Measurements from ENCODE around the gene DYRK2.

Gene DYRK2

GRCh38 chr12:67646775-67647174 is 1.8 kb upstream of the DYRK2 start:
- no peak for DNase-seq (ENCODE audit: low read depth)

DNA sequence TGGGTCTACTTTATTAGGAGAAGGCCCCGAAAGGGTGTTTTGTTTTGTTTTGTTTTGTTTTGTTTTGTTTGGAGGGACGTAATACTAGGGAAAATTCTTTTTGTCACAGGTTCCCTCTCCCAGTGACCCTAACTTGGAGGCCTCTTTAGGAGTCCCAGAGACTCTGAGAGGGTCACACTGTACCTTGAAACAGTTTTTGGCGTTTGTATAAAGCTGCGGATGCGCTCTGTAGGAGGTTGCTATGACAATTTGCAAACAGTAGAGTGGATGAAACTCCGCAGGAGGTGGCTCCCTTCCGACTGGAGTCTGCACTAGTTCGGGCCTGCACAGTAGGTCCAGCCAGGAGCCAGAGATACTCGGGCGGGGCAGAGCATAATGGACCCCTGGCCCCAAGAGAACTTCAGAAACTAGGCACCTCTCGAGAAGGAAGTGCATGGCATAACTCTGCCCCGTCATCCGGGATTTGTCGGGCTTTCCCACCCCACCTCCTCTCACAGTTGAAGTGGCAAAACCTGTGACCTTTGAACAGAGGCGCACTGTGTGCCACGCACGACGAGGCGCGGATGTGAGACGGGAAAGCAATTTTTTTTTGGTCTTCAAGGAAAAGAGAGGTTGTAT is 1.3 kb upstream of the DYRK2 start:
- DNase-seq (ENCODE audit: low read depth): no peak

- DNase-seq (ENCODE audit: low read depth): peak; percentile 92
Measured at GRCh38 chr12:67647799-67648520, 585 bp upstream of the DYRK2 start.

DNA sequence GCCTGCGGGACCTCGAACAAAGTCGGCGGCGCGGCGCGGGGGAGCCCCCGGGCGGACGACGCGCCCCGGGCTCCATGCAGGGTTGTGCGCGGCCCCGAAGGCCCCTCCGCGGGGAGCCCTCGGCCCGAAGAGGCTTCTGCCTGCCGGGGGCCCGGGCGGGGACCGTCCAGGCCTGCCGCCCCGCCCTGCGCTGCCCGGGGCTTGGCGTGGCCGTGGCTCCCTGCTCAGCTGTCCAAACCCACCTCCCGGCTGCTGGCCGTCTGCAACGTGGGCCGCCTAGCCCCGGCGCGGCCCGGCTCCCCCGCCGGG is 670 bp downstream of the DYRK2 start:
- peak; percentile 18 for DNase-seq (ENCODE audit: low read depth)

DNA sequence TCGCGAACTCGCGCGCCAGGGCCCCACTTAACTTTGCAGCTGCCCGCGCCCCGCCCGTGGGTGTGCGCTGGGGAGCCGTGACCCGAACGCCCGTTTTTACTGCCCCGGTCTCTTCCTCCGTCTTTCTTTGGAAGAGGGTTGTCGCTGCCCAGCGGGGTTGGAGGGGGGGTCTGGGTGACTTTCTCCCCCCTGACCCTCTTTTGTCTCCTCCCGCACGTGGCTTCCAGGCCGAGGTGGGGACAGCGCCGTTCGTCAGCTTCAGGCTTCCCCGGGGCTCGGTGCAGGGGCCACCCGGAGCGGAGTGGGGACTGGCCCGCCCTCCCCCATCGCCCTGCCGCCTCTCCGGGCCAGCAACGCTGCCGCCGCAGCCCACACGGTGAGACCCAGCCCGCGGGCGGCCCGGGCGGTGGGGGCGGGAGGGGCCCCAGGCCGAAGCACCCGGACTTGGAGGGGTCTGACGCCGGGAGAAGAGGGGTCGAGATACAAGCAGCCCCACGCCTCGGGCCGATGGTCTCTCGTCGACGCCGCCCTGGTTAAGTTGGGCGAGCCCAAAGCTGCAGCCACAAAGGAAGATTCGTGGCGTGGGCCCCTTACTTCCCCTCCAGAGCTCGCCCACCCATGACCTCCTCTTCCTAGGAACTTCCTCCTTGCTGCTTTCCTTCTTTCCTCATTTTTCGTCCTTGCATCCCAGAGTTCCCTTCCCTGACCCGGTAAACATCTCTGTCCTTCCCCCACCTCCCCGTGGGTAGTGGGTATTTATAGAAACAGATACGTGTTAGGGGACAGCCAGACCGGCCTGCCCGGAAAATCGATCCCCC is 1.2 kb downstream of the DYRK2 start:
- DNase-seq (ENCODE audit: low read depth): no peak

DNA sequence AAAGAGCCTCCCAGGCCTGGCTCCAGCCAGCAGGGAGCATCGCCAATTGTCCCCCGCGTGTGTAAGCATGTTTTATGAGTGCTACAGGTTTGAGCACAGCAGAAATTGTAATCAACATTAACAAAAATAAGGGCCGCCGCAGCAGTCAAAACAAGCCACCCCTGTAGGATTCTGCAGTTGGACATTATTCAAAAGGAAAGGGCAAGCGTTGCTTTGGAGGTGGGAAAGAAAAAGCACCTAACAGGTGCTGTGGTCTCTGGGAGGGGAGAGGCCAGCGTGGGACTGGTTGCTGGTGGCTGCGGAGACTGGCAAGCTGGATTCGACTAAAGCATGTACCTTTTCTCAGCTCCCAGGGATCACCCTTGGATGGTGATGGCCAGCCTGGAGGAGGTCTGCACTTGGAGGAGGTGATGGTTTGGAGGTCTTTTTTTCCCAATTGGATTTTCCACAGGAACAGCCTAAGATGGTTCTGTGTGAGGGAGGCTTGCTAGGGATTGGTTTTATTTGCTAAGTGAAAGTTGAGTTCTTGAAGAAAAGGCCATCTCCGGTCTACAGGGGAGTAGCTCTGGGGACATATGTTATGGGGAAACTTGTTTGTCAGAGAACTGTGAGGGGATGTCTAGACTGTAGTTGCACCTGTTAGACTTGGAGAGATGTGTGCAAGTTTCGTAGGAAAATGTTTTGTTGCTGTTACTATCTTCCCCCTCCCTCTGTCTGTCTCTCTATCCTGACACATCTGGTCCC is 2.0 kb downstream of the DYRK2 start:
- peak; percentile 16 for DNase-seq (ENCODE audit: low read depth)

- DNase-seq (ENCODE audit: low read depth): peak; percentile 39
Measured at GRCh38 chr12:67651132-67651695, 2.7 kb downstream of the DYRK2 start.

DNA sequence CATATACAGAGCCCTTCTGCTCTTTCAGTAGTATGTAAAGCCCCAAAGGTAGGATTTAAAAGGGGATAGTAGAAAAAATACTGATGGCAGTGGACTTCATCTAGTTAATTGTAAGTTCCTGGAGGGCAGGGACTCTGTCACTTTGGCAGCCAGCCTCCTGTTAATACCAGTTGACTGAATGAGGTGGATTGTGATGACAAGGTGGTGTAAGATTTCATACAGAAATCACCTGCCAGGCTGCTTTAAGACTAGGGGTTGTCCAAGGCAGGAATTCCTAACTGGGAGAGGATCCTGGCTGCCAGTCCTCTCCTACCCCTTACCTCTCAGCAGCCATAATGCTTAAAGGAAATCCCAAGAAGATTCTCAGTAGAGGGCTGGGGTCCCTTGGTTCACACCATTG is 7.3 kb downstream of the DYRK2 start:
- DNase-seq (ENCODE audit: low read depth): no peak

GRCh38 chr12:67656251-67656650 is 7.7 kb downstream of the DYRK2 start:
- DNase-seq (ENCODE audit: low read depth): peak; percentile 45

- no peak for DNase-seq (ENCODE audit: low read depth)
Measured at GRCh38 chr12:67658486-67658885, 9.9 kb downstream of the DYRK2 start.

GRCh38 chr12:67659292-67659691 is 10.7 kb downstream of the DYRK2 start:
- no peak for DNase-seq (ENCODE audit: low read depth)

DNA sequence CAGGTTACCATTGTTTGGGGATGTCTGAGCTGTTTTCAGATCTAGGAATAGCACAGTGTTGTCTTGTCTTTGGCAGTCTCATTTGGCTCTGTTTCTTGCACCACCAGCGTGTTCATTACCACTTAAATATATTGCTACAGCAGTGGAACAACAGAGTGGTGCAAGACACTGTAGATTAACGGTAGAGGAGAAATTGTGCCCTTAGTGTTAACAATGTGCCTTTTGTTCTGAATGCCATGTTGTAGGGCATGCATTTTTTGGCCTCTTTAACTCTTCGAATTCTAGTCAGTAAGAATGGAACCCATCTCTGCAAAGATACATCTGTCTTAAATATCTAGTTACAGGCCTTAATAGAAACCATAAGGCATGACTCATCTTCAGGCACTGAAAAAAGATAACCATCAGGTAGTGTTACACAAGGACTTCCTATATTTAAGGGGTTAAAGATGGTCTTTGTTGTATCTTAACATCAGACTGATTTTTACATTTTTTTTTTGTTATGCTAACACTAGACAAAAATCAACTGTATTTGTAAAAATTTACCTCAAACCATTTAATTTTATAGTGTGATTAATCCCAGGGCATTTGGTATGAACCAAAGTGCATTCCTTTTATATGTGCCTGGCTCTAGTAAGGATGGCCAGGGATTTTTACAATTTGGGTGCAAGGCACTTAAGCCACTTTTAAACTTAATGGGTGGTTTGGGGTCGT is 12.9 kb downstream of the DYRK2 start:
- DNase-seq (ENCODE audit: low read depth): peak; percentile 80

DNA sequence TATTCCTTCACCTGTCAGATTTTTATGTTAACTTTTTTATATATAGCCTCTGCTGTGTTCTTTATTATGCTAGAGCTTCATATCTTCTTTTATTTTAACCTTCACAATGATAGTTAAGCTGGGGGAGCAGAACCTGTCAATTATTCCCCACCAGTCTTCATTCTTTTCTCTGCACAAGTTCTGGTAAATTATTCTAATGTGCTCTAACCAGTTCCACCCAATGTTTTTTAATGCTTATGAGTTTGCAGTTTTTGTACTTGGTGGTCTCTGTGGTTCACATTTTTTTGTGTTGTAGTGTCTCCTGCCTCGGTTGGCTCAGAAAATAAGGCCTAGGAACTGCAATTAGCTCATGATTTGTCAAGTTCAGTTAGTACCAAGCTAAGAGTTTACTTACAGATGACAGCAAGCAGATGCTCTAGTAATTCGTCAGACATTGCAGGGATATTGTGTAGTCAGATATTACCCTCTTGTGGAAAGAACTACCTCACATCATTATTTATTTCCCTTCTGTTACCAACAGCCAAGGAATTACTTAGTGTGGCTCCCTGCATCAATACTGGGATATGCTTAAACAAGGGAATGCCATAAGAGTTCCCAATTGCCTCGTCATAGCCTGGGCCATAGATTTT is 14.5 kb downstream of the DYRK2 start:
- peak; percentile 85 for DNase-seq (ENCODE audit: low read depth)

- no peak for DNase-seq (ENCODE audit: low read depth)
Measured at GRCh38 chr12:67664171-67664570, 15.6 kb downstream of the DYRK2 start.

DNA sequence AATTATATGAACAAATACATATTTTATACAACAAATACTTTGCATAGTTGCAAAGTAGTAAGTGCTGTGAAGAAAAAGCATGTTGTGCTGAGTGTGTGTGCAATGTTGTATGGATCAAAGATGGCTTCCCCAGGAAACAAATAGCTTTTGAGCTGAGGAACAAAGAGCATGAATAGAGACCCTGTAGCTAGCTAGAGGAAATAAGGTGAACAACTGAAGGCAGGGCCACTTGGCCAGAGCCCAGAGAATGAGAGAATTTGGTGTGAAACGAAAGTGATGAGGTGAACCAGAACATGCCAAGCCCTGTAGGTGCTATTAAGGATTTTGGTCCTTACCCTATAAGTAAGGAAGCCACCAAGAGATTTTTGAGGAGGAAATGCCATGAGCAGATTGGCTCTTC is 17.1 kb downstream of the DYRK2 start:
- no peak for DNase-seq (ENCODE audit: low read depth)

DNA sequence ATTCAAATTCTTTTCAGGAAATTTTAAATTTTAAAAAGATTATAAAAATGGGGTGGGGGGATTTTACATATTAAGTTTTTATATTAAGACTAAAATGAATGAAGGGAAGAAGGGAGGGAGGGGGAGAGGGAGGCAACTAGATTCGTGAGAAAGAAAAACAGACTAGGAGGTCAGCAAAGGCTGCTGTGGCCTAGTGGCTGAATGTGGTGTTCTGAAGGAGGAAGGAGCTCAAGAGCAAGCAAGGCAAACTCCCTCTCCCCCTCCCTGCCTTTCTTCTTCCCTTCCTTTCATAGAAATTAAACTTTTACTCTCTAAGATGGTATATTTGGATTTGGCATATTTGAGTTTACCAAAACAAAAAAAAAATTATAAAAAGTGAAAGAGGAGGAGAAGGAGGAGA is 18.1 kb downstream of the DYRK2 start:
- no peak for DNase-seq (ENCODE audit: low read depth)

GRCh38 chr12:67667276-67668073 is 18.9 kb downstream of the DYRK2 start:
- no peak for DNase-seq (ENCODE audit: low read depth)

DNA sequence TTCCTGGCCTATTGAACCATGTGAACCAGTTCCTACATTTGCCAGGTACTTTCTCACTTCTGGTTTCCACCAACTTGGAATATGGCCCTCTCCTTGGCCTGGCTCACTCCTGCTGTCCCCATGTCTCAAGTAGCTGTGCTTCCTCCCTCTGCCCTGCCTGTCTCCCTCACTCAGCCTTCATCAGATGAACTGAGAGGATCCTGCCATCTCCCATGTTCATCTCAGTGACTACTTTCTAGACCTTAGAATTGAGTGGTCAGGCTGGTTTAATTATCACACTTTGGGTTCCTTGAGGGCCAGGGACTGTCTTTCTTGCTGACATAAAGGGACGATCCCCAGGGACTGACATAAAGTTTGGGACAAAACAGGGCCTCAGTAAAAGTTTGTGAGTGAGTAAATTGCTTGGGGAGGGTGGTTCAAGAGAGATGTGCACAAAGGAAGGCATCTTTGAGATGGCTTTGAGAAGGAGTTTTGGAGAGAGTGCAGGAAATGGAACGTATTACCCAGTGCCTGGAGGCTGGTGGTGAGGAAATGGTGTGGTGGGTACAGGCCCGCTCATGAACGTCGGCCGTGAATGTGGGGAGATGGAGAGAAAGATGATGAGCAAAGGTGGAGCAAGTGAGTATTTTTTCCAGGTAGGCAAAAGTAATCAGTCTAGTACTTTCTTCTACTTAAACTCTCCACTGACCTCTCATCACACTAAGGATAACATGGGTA is 20.8 kb downstream of the DYRK2 start:
- DNase-seq (ENCODE audit: low read depth): no peak

DNA sequence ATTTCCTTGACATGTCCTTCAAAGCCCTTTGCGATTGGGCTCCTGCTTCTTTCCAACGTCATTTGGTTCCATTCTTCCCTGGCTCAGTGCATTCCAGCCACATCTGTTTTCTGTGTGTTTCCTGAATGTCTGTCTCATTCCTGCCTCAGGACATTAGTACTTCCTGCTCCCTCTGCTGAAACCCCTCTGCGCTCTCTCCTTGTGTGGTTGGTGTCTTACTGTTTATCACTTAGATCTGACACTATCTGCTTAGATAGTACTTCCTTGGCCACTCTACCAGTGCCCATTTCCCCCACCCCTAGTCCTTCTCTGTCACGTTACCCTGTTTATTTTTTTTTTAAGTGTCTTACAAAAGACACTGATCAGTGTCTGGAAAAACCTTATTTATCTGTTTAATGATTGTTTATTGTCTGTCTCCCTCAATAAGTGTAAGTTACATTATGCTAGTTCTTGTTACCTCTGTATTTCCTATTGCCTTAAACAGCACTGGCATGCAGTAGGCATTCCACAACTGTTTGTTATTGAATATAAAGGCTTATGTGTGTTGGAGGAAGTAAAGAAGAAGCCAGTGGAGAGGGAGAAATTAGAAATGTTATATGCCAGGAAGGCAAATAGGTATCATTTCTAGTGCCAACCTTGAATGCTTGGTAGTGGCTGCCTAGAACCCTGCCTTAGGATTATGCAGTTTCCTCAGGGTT is 21.5 kb downstream of the DYRK2 start:
- peak; percentile 23 for DNase-seq (ENCODE audit: low read depth)

All from iris pigment epithelial cell (primary cell).